ENCODE measurements around the gene SLC9A2.

The SLC9A2 gene

GRCh38 chr2:102593516-102593915, 25.8 kb upstream of the SLC9A2 start:
- no peaks in the 10 kb centered on the region for H3K36me3 ChIP-seq
- no peaks in the 10 kb centered on the region for H3K4me1 ChIP-seq (ENCODE audit: control insufficient read depth in 1 of 2, insufficient read depth in 1 of 2, low read depth in 1 of 2, low read length in 1 of 2)
- TF ChIP-seq, protein P1, sequence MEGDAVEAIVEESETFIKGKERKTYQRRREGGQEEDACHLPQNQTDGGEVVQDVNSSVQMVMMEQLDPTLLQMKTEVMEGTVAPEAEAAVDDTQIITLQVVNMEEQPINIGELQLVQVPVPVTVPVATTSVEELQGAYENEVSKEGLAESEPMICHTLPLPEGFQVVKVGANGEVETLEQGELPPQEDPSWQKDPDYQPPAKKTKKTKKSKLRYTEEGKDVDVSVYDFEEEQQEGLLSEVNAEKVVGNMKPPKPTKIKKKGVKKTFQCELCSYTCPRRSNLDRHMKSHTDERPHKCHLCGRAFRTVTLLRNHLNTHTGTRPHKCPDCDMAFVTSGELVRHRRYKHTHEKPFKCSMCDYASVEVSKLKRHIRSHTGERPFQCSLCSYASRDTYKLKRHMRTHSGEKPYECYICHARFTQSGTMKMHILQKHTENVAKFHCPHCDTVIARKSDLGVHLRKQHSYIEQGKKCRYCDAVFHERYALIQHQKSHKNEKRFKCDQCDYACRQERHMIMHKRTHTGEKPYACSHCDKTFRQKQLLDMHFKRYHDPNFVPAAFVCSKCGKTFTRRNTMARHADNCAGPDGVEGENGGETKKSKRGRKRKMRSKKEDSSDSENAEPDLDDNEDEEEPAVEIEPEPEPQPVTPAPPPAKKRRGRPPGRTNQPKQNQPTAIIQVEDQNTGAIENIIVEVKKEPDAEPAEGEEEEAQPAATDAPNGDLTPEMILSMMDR (IDR thresholded peaks at IDR 0.05): no peak
- H3K4me3 ChIP-seq (ENCODE audit: low read depth in 1 of 2, low read length in 1 of 2): no peak overlapping the region
- H3K27me3 ChIP-seq: peaks cover 19% of the 10 kb centered on the region
- H3K9me3 ChIP-seq: no peaks in the 10 kb centered on the region
- no peak overlapping the region for H3K27ac ChIP-seq

- Histone ChIP-seq H3K4me1 (ENCODE audit: control insufficient read depth in 1 of 2, insufficient read depth in 1 of 2, low read depth in 1 of 2, low read length in 1 of 2) (no peaks in the 10 kb centered on the region), H3K27me3 (peaks cover 9% of the 10 kb centered on the region), H3K27ac (no peak overlapping the region), H3K4me3 (ENCODE audit: low read depth in 1 of 2, low read length in 1 of 2) (no peak overlapping the region), H3K36me3 (no peaks in the 10 kb centered on the region), H3K9me3 (no peaks in the 10 kb centered on the region)
- TF ChIP-seq, protein P1 (IDR thresholded peaks at IDR 0.05): no peak
Observed at GRCh38 chr2:102594445-102595016, 24.8 kb upstream of the SLC9A2 start.

GRCh38 chr2:102597788-102598187, 21.6 kb upstream of the SLC9A2 start:
- H3K27ac ChIP-seq: no peak overlapping the region
- H3K27me3 ChIP-seq: no peaks in the 10 kb centered on the region
- TF ChIP-seq, protein P1 (IDR thresholded peaks at IDR 0.05): no peak
- H3K4me1 ChIP-seq (ENCODE audit: control insufficient read depth in 1 of 2, insufficient read depth in 1 of 2, low read depth in 1 of 2, low read length in 1 of 2): no peaks in the 10 kb centered on the region
- no peak overlapping the region for H3K4me3 ChIP-seq (ENCODE audit: low read depth in 1 of 2, low read length in 1 of 2)
- no peaks in the 10 kb centered on the region for H3K9me3 ChIP-seq
- H3K36me3 ChIP-seq: no peaks in the 10 kb centered on the region

- H3K4me3 ChIP-seq (ENCODE audit: low read depth in 1 of 2, low read length in 1 of 2): no peak overlapping the region
- no peaks in the 10 kb centered on the region for H3K27me3 ChIP-seq
- H3K36me3 ChIP-seq: no peaks in the 10 kb centered on the region
- TF ChIP-seq, protein P1 (IDR thresholded peaks at IDR 0.05): no peak
- H3K27ac ChIP-seq: no peak overlapping the region
- H3K4me1 ChIP-seq (ENCODE audit: control insufficient read depth in 1 of 2, insufficient read depth in 1 of 2, low read depth in 1 of 2, low read length in 1 of 2): peaks cover 0 to 5% of the 10 kb centered on the region in 2 experiments
- no peaks in the 10 kb centered on the region for H3K9me3 ChIP-seq
Observed at GRCh38 chr2:102599486-102599885, 19.9 kb upstream of the SLC9A2 start.

DNA sequence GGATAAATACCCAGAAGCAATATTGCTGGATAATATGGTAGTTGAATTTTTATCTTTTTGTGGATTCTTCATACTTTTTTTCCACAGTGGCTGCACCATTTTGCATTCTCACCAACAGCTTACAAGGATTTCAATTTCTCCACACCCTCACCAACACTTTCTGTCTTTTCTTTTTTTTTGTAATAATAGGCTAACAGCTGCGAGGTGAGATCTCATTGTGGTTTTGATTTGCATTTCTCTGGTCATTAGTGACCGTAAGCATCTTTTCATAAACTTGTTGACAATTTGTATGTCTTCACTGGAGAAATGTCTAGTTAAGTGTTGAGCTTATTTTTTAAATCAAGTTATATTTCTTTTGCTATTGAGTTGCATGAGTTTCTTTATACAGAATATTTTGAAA, 17.6 kb upstream of the SLC9A2 start:
- Histone ChIP-seq H3K4me1 (ENCODE audit: control insufficient read depth in 1 of 2, insufficient read depth in 1 of 2, low read depth in 1 of 2, low read length in 1 of 2) (peaks cover 0 to 5% of the 10 kb centered on the region in 2 experiments), H3K9me3 (no peaks in the 10 kb centered on the region), H3K36me3 (no peaks in the 10 kb centered on the region), H3K27me3 (no peaks in the 10 kb centered on the region), H3K27ac (no peak overlapping the region), H3K4me3 (ENCODE audit: low read depth in 1 of 2, low read length in 1 of 2) (no peak overlapping the region)
- TF ChIP-seq, protein P1 (IDR thresholded peaks at IDR 0.05): no peak
